Hepatocyte (in vitro differentiated cells): Measurements from ENCODE around the gene VANGL2. TPM values are rescaled to one million over a fixed set of nuclear protein-coding genes. Genes with fewer than 3 reads are reported as not detected.

Experiments
- DNase-seq: peaks from one replicate; pipeline ENCODE4 v3.0.0-alpha.2; 2016; ENCODE audit warnings: low spot score
- H2AFZ ChIP-seq: fragments of 200-600 bp; sonication (generic); 2 replicates; pipeline ENCODE4 v1.6.0; 2016; ENCODE audit warnings: antibody characterized with exemption, mild to moderate bottlenecking
- H3K27ac ChIP-seq: fragments of 200-600 bp; sonication (generic); 2 replicates; pipeline ENCODE4 v1.5.1; 2016; ENCODE audit warnings: mild to moderate bottlenecking
- H3K27me3 ChIP-seq: fragments of 200-600 bp; sonication (generic); 2 replicates; pipeline ENCODE4 v1.6.1; 2016
- H3K36me3 ChIP-seq: fragments of 200-600 bp; sonication (generic); replicated peaks from 2 replicates; pipeline ENCODE4 v1.5.1; 2016; ENCODE audit warnings: low read depth; ENCODE audit not compliant: insufficient read depth
- H3K4me1 ChIP-seq: fragments of 200-600 bp; sonication (generic); 2 replicates; pipeline ENCODE4 v1.5.1; 2016; ENCODE audit warnings: mild to moderate bottlenecking, moderate library complexity; ENCODE audit not compliant: insufficient read depth
- H3K4me2 ChIP-seq: fragments of 200-600 bp; sonication (generic); 2 replicates; pipeline ENCODE4 v1.6.0; 2016
- H3K4me3 ChIP-seq: fragments of 200-600 bp; sonication (generic); 2 replicates; pipeline ENCODE4 v1.5.1; 2016; ENCODE audit warnings: mild to moderate bottlenecking
- H3K79me2 ChIP-seq: fragments of 200-600 bp; sonication (generic); 2 replicates; pipeline ENCODE4 v1.6.0; 2017; ENCODE audit warnings: mild to moderate bottlenecking
- H3K9me2 ChIP-seq: fragments of 200-600 bp; sonication (generic); replicated peaks from 2 replicates; pipeline ENCODE4 v1.6.0; 2017; ENCODE audit warnings: mild to moderate bottlenecking; ENCODE audit not compliant: insufficient read depth
- H3K9me3 ChIP-seq: fragments of 200-600 bp; sonication (generic); 2 replicates; pipeline ENCODE4 v1.5.1; 2016; ENCODE audit warnings: low read depth, mild to moderate bottlenecking
- H4K20me1 ChIP-seq: fragments of 200-600 bp; sonication (generic); 2 replicates; pipeline ENCODE4 v1.6.0; 2016; ENCODE audit warnings: mild to moderate bottlenecking; ENCODE audit not compliant: insufficient read depth, poor library complexity, severe bottlenecking
- EZH2 ChIP-seq: fragments of 200-600 bp; sonication (generic); IDR thresholded peaks from 2 replicates; pipeline ENCODE4 v1.6.1; 2016; ENCODE audit warnings: antibody characterized with exemption, mild to moderate bottlenecking, borderline replicate concordance
- EZH2phosphoT487 ChIP-seq: fragments of 200-600 bp; sonication (generic); IDR thresholded peaks from one replicate; pipeline ENCODE4 v1.6.1; 2018; ENCODE audit warnings: antibody characterized with exemption, mild to moderate bottlenecking, low read depth, moderate library complexity; ENCODE audit not compliant: unreplicated experiment, severe bottlenecking
- WGBS: methylation state at CpG from one replicate; pipeline ENCODE4 v1.1.6; 2016; ENCODE audit warnings: low lambda C conversion rate; ENCODE audit errors: missing lambda C conversion rate; 5-methylcytosine and 5-hydroxymethylcytosine counted together
- polyA plus RNA-seq: library from polyadenylated mRNA; unstranded; fragments of >200 nt; fragmentation: Nextera tagmentation; extraction: Ambion mirVana; gene quantifications from 2 replicates; pipeline ENCODE4 v1.2.1, GENCODE V29; 2016
- total RNA-seq: library from RNA; depleted of rRNA; stranded (reverse); fragments of >200 nt; gene quantifications from 2 replicates; pipeline ENCODE4 v1.2.3, GENCODE V29; 2014
- TF ChIP-seq, protein P1 (sequence below): fragments of 200-600 bp; sonication (generic); IDR thresholded peaks from 2 replicates; pipeline ENCODE4 v1.5.1; 2016; ENCODE audit warnings: antibody characterized with exemption, mild to moderate bottlenecking; ENCODE audit not compliant: poor library complexity

VANGL2 gene
- total and polyA plus RNA-seq, 2 experiments from 2014 or later = 8.2 to 10.9 TPM

DNA sequence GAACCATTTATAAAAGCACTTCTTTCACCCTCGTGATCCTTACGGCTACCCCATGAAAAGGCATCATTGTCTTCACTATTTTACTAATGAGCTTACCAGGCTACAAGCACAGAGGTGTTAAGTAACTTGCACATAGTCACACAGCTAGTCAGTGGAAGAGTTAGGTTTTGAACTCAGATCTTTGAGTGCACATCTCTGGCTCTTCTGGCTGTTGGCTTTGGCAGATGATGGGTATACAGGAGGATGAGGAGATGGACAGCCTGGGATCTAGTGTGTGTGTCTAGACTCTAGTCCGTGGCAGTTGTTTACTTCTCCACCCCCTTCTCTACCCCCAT is 11.6 kb downstream of the VANGL2 start:
- Histone ChIP-seq H3K27me3 (no peaks in the 10 kb centered on the region), H3K79me2 (peaks cover 56% of the 10 kb centered on the region), H3K4me1 (peaks cover 23% of the 10 kb centered on the region), H4K20me1 (peaks cover 2% of the 10 kb centered on the region), H3K27ac (peak overlapping the region; percentile 91), H3K9me2 (no peaks in the 10 kb centered on the region), H3K4me3 (no peak overlapping the region), H3K9me3 (no peaks in the 10 kb centered on the region), H3K4me2 (no peak overlapping the region), H2AFZ (no peak overlapping the region), H3K36me3 (no peaks in the 10 kb centered on the region)
- DNase-seq = no peak
- TF ChIP-seq EZH2 (no peak), EZH2phosphoT487 (no peak)
- TF ChIP-seq, protein P1, sequence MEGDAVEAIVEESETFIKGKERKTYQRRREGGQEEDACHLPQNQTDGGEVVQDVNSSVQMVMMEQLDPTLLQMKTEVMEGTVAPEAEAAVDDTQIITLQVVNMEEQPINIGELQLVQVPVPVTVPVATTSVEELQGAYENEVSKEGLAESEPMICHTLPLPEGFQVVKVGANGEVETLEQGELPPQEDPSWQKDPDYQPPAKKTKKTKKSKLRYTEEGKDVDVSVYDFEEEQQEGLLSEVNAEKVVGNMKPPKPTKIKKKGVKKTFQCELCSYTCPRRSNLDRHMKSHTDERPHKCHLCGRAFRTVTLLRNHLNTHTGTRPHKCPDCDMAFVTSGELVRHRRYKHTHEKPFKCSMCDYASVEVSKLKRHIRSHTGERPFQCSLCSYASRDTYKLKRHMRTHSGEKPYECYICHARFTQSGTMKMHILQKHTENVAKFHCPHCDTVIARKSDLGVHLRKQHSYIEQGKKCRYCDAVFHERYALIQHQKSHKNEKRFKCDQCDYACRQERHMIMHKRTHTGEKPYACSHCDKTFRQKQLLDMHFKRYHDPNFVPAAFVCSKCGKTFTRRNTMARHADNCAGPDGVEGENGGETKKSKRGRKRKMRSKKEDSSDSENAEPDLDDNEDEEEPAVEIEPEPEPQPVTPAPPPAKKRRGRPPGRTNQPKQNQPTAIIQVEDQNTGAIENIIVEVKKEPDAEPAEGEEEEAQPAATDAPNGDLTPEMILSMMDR = no peak
- 84% methylated on average over 3 of the region's 3 CpGs for WGBS

DNA sequence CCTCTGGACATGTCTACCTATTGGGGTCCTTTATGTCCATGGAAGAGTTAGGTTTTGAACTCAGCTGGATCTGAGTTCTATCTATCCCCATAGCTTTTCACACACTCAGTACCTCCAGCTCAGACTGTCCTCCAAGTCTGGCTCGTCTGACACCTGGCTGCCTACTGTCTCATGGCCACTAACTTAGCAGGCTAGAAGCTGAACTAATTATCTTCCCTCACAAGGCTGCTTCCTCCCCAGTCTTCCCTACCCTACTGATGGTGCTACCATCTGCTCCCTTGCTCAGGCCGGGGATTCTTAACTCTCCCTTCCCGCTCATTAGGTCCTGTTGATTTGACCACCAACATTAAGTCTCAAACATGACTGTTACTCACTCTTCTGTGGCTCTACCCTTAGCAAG is 13.4 kb downstream of the VANGL2 start:
- no peak for DNase-seq
- no peaks in the 10 kb centered on the region for H3K9me2 ChIP-seq
- no peaks in the 10 kb centered on the region for H3K36me3 ChIP-seq
- H3K4me3 ChIP-seq = no peak overlapping the region
- peaks cover 2% of the 10 kb centered on the region for H4K20me1 ChIP-seq
- 88% methylated on average over 3 of the region's 3 CpGs for WGBS
- TF ChIP-seq EZH2phosphoT487 (no peak), EZH2 (no peak)
- TF ChIP-seq, protein P1 = no peak
- H3K4me2 ChIP-seq = no peak overlapping the region
- H3K27ac ChIP-seq = no peak overlapping the region
- H3K27me3 ChIP-seq = no peaks in the 10 kb centered on the region
- H3K4me1 ChIP-seq = peaks cover 13% of the 10 kb centered on the region
- peaks cover 42% of the 10 kb centered on the region for H3K79me2 ChIP-seq
- H2AFZ ChIP-seq = no peak overlapping the region
- no peaks in the 10 kb centered on the region for H3K9me3 ChIP-seq

DNA sequence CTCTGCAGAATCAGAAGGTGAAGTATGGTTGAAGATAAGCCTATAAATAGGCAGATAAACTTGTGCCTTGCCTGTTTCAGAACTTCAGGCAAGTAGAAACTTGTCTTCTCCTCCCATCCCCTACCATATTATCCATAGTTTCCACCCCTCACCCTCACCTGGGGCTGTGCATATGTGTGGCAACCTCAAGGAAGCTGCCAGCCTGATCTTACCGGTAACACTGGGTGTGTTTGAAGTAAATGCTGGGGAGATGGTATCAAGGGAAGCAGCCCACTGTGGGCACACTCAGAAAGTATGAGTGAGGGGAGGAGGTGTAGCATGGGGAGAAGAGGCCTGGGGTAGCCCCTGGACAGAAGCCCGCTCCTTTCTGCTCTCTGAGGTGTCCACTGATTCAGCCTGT is 14.5 kb downstream of the VANGL2 start:
- Histone ChIP-seq H4K20me1 (peaks cover 2% of the 10 kb centered on the region), H3K4me2 (no peak overlapping the region), H3K9me3 (no peaks in the 10 kb centered on the region), H3K4me3 (no peak overlapping the region), H3K4me1 (peaks cover 10% of the 10 kb centered on the region), H3K79me2 (peaks cover 34% of the 10 kb centered on the region), H2AFZ (no peak overlapping the region), H3K9me2 (no peaks in the 10 kb centered on the region), H3K36me3 (no peaks in the 10 kb centered on the region), H3K27me3 (no peaks in the 10 kb centered on the region), H3K27ac (no peak overlapping the region)
- no peak for TF ChIP-seq EZH2phosphoT487
- TF ChIP-seq, protein P1 = no peak
- TF ChIP-seq EZH2 = no peak
- no peak for DNase-seq
- WGBS = 93% methylated on average over 2 of the region's 2 CpGs

DNA sequence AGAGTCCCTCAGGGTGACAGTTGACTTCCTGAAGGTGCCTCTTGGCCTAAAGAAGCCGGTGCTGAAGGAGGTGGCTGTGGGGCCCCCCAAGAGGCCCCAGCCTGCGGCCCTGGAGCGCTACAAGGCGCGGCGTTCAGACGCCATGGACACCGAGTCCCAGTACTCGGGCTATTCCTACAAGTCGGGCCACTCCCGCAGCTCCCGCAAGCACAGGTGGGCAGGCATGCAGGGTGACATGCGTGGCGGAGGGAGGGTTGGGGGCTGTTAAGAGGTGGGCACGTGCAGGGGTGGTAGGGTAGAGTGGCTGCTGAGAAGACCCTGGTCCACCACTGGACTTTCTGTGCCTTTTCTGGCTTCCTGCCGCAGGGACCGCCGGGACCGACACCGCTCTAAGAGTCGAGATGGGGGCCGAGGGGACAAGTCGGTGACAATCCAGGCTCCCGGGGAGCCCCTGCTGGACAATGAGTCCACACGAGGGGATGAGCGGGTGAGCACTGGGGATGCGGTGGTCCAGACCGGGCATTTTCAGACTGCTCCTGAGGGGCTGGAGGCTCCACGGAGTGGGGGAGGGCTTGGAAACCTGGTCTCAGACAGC is 15.4 kb downstream of the VANGL2 start:
- Histone ChIP-seq H3K4me3 (no peak overlapping the region), H3K4me1 (peaks cover 5% of the 10 kb centered on the region), H3K9me2 (no peaks in the 10 kb centered on the region), H4K20me1 (peaks cover 2% of the 10 kb centered on the region), H3K27ac (no peak overlapping the region), H3K79me2 (peaks cover 30% of the 10 kb centered on the region), H3K36me3 (no peaks in the 10 kb centered on the region), H2AFZ (no peak overlapping the region), H3K4me2 (no peak overlapping the region), H3K9me3 (no peaks in the 10 kb centered on the region), H3K27me3 (no peaks in the 10 kb centered on the region)
- 95% methylated on average over 27 of the region's 29 CpGs for WGBS
- DNase-seq = no peak
- TF ChIP-seq EZH2 = no peak
- TF ChIP-seq EZH2phosphoT487 = no peak
- TF ChIP-seq, protein P1 = no peak
